ENCODE results near the gene PADI1.

GRCh38 chr1:17293681-17294425 is 88.9 kb downstream of the PADI1 start:
- TF ChIP-seq CTCF (IDR thresholded peaks at IDR 0.05) (no peak), POLR2A (IDR thresholded peaks at IDR 0.05) (no peak)

All from testis (tissue), 2 donors.